H9 (cell line): ENCODE data around the gene UGT2A3. TPM values are rescaled to one million over a fixed set of nuclear protein-coding genes. Genes with fewer than 3 reads are reported as not detected.

ENCODE experiments used
- DNase-seq: peaks from one replicate; pipeline ENCODE4 v3.0.0-alpha.2; 2017
- H2AFZ ChIP-seq: one replicate; pipeline ENCODE4 v1.6.1; 2013; ENCODE audit warnings: mild to moderate bottlenecking, low read length, control low read depth, moderate library complexity
- H2AK5ac ChIP-seq: 2 replicates; pipeline ENCODE4 v1.6.1; 2013; ENCODE audit warnings: low read length, control low read depth, mixed read lengths; ENCODE audit not compliant: insufficient read length
- H2BK120ac ChIP-seq: one replicate; pipeline ENCODE4 v1.6.1; 2013; ENCODE audit warnings: low read depth, mild to moderate bottlenecking, low read length, control low read depth, inconsistent platforms; ENCODE audit not compliant: poor library complexity, severe bottlenecking
- H2BK12ac ChIP-seq: 2 replicates; pipeline ENCODE4 v1.6.1; 2013; ENCODE audit warnings: low read length, control low read depth, mixed read lengths, low read depth; ENCODE audit not compliant: insufficient read length
- H2BK15ac ChIP-seq: 2 replicates; pipeline ENCODE4 v1.6.1; 2013; ENCODE audit warnings: low read depth, low read length, control low read depth
- H2BK20ac ChIP-seq: one replicate; pipeline ENCODE4 v1.6.1; 2013; ENCODE audit warnings: low read depth, mild to moderate bottlenecking, low read length, control low read depth, inconsistent platforms; ENCODE audit not compliant: poor library complexity, severe bottlenecking
- H2BK5ac ChIP-seq: 2 replicates; pipeline ENCODE4 v1.6.1; 2013; ENCODE audit warnings: low read length, control low read depth, mixed read lengths; ENCODE audit not compliant: insufficient read length
- H3K14ac ChIP-seq: 2 replicates; pipeline ENCODE4 v1.6.1; 2013; ENCODE audit warnings: low read length, control low read depth; ENCODE audit not compliant: insufficient read depth
- H3K18ac ChIP-seq: 2 replicates; pipeline ENCODE4 v1.6.1; 2013; ENCODE audit warnings: low read depth, mild to moderate bottlenecking, mixed read lengths, low read length, control low read depth; ENCODE audit not compliant: insufficient read length
- H3K23ac ChIP-seq: 2 replicates; pipeline ENCODE4 v1.6.1; 2013; ENCODE audit warnings: low read length, control low read depth, mixed read lengths, low read depth; ENCODE audit not compliant: insufficient read length
- H3K23me2 ChIP-seq: 2 replicates; pipeline ENCODE4 v1.6.1; 2013; ENCODE audit warnings: low read depth, mild to moderate bottlenecking, mixed read lengths, low read length, control low read depth; ENCODE audit not compliant: insufficient read length, poor library complexity, severe bottlenecking
- H3K27ac ChIP-seq: 2 replicates; pipeline ENCODE4 v1.5.1; 2013; ENCODE audit warnings: low read length, control low read depth, mixed read lengths, low read depth; ENCODE audit not compliant: insufficient read length
- H3K27me3 ChIP-seq: 2 replicates; pipeline ENCODE4 v1.6.1; 2013; ENCODE audit warnings: low read length, control low read depth, inconsistent platforms; ENCODE audit not compliant: insufficient read depth
- H3K4ac ChIP-seq: 2 replicates; pipeline ENCODE4 v1.6.1; 2013; ENCODE audit warnings: low read depth, mild to moderate bottlenecking, control low read depth, inconsistent platforms, low read length, moderate library complexity
- H3K4me1 ChIP-seq: 2 replicates; pipeline ENCODE4 v1.6.1; 2013; ENCODE audit warnings: low read length, control low read depth, inconsistent platforms; ENCODE audit not compliant: insufficient read depth
- H3K4me2 ChIP-seq: 2 replicates; pipeline ENCODE4 v1.6.1; 2013; ENCODE audit warnings: low read length, control low read depth, mixed read lengths; ENCODE audit not compliant: insufficient read length, insufficient read depth
- H3K56ac ChIP-seq: 2 replicates; pipeline ENCODE4 v1.6.1; 2013; ENCODE audit warnings: low read depth, mild to moderate bottlenecking, mixed read lengths, low read length, control low read depth; ENCODE audit not compliant: insufficient read length
- H3K79me1 ChIP-seq: 2 replicates; pipeline ENCODE4 v1.6.1; 2013; ENCODE audit warnings: low read depth, mild to moderate bottlenecking, moderate library complexity, low read length, control low read depth, inconsistent platforms; ENCODE audit not compliant: insufficient read depth, poor library complexity, severe bottlenecking
- H3K79me2 ChIP-seq: 2 replicates; pipeline ENCODE4 v1.6.1; 2013; ENCODE audit warnings: low read length, control low read depth, inconsistent platforms; ENCODE audit not compliant: insufficient read depth
- H3K9ac ChIP-seq: 2 replicates; pipeline ENCODE4 v1.6.1; 2013; ENCODE audit warnings: low read length, control low read depth, mixed read lengths; ENCODE audit not compliant: insufficient read length; ENCODE audit errors: extremely low read depth
- H3K9me3 ChIP-seq: one replicate; pipeline ENCODE4 v1.6.1; 2013; ENCODE audit warnings: low read depth, low read length, inconsistent platforms; ENCODE audit not compliant: control insufficient read depth
- H3T11ph ChIP-seq: one replicate; pipeline ENCODE4 v1.6.1; 2013; ENCODE audit warnings: mild to moderate bottlenecking, low read length, control low read depth, inconsistent platforms
- H4K20me1 ChIP-seq: one replicate; pipeline ENCODE4 v1.6.1; 2013; ENCODE audit not compliant: control insufficient read depth, insufficient read length, insufficient read depth
- H4K5ac ChIP-seq: 2 replicates; pipeline ENCODE4 v1.6.1; 2013; ENCODE audit warnings: low read depth, mild to moderate bottlenecking, mixed read lengths, low read length, control low read depth; ENCODE audit not compliant: insufficient read length
- H4K8ac ChIP-seq: replicated peaks from 2 replicates; pipeline ENCODE4 v1.6.1; 2013; ENCODE audit warnings: low read length, control low read depth, mixed read lengths, low read depth; ENCODE audit not compliant: insufficient read length
- H4K91ac ChIP-seq: 2 replicates; pipeline ENCODE4 v1.6.1; 2013; ENCODE audit warnings: low read depth, mild to moderate bottlenecking, moderate library complexity, mixed read lengths, low read length, control low read depth; ENCODE audit not compliant: insufficient read length
- H3K27ac Mint-ChIP-seq, 3 experiments: 2 replicates in 2 of 3; 3 replicates in 1 of 3; pipeline ENCODE4 v1.8.0; 2020 to 2021; ENCODE audit warnings: mixed read lengths in 3 of 3, mild to moderate bottlenecking in 1 of 3, moderate library complexity in 1 of 3
- H3K27me3 Mint-ChIP-seq: 2 replicates; pipeline ENCODE4 v1.8.0; 2021; ENCODE audit warnings: low read depth, mild to moderate bottlenecking, moderate library complexity, mixed read lengths
- H3K36me3 Mint-ChIP-seq, 3 experiments: 2 replicates in 2 of 3; 3 replicates in 1 of 3; pipeline ENCODE4 v1.8.0; 2020 to 2021; ENCODE audit warnings: low read depth in 3 of 3, mixed read lengths in 3 of 3; ENCODE audit not compliant: insufficient read depth in 1 of 3
- H3K4me1 Mint-ChIP-seq, 2 experiments: 2 replicates each; pipeline ENCODE4 v1.8.0; 2020; ENCODE audit warnings: mixed read lengths in 2 of 2
- H3K4me3 Mint-ChIP-seq, 2 experiments: 2 replicates in 1 of 2; 3 replicates in 1 of 2; pipeline ENCODE4 v1.8.0; 2020 to 2021; ENCODE audit warnings: mild to moderate bottlenecking in 2 of 2, mixed read lengths in 2 of 2, moderate library complexity in 1 of 2
- H3K9me3 Mint-ChIP-seq, 2 experiments: 2 replicates in 1 of 2; 3 replicates in 1 of 2; pipeline ENCODE4 v1.8.0; 2020; ENCODE audit warnings: mild to moderate bottlenecking in 2 of 2, mixed read lengths in 2 of 2, moderate library complexity in 1 of 2
- WGBS: extraction: QIAGEN DNeasy Blood & Tissue Kit; methylation state at CpG from one replicate; pipeline ENCODE4 v1.1.7; 2013; ENCODE audit warnings: missing lambda C conversion rate, low lambda C conversion rate, mixed read lengths; ENCODE audit not compliant: insufficient read length; ENCODE audit errors: extremely low coverage; 5-methylcytosine and 5-hydroxymethylcytosine counted together
- total RNA-seq: library from RNA; stranded (reverse); gene quantifications from 2 replicates; pipeline ENCODE4 v1.2.1, GENCODE V29; 2021
- TF ChIP-seq, protein P1 (sequence below): fragments of 200-600 bp; sonication (generic); conservative IDR thresholded peaks from 3 replicates; pipeline ENCODE4 v1.8.0; 2021; ENCODE audit warnings: antibody characterized with exemption, mild to moderate bottlenecking

Gene UGT2A3
- total RNA-seq, 1 experiment from 2014 or later = not detected

DNA sequence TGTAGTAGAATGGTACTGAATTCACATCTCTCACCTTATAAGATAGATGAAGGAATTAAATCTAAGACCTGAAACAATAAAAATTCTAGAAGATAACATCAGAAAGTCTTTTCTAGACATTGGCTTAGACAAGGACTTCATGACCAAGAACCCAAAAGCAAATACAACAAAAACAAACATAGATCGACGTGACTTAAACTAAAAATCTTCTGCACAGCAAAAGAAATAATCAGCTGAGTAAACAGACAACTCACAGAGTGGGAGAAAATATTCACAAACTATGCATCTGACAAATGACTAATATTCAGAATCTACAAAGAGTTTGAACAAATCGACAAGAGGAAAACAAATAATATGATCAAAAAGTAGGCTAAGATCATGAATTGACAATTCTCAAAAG lies 38.8 kb downstream of the UGT2A3 start:
- H4K8ac ChIP-seq = no peak overlapping the region
- H2BK120ac ChIP-seq = no peak overlapping the region
- no peak overlapping the region for H2AK5ac ChIP-seq
- H3K27me3 Mint-ChIP-seq = no peaks in the 10 kb centered on the region
- no peak overlapping the region for H3K56ac ChIP-seq
- no peak overlapping the region for H3K18ac ChIP-seq
- WGBS = no CpG with 5 or more reads among the region's 3 CpGs
- no peak overlapping the region for H3K23ac ChIP-seq
- H3K9me3 ChIP-seq = no peaks in the 10 kb centered on the region
- no peak overlapping the region for H2BK5ac ChIP-seq
- H2BK15ac ChIP-seq = no peak overlapping the region
- no peak overlapping the region; a peak in 1 of 7 replicates for H3K27ac Mint-ChIP-seq
- no peak overlapping the region for H3K14ac ChIP-seq
- TF ChIP-seq, protein P1, sequence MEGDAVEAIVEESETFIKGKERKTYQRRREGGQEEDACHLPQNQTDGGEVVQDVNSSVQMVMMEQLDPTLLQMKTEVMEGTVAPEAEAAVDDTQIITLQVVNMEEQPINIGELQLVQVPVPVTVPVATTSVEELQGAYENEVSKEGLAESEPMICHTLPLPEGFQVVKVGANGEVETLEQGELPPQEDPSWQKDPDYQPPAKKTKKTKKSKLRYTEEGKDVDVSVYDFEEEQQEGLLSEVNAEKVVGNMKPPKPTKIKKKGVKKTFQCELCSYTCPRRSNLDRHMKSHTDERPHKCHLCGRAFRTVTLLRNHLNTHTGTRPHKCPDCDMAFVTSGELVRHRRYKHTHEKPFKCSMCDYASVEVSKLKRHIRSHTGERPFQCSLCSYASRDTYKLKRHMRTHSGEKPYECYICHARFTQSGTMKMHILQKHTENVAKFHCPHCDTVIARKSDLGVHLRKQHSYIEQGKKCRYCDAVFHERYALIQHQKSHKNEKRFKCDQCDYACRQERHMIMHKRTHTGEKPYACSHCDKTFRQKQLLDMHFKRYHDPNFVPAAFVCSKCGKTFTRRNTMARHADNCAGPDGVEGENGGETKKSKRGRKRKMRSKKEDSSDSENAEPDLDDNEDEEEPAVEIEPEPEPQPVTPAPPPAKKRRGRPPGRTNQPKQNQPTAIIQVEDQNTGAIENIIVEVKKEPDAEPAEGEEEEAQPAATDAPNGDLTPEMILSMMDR = no peak
- no peaks in the 10 kb centered on the region for H4K20me1 ChIP-seq
- H3K4ac ChIP-seq = no peak overlapping the region
- peaks cover 0 to 4% (median 0%) of the 10 kb centered on the region in 3 experiments; a peak in 2 of 7 replicates for H3K36me3 Mint-ChIP-seq
- H3K4me3 Mint-ChIP-seq = no peak overlapping the region
- no peak overlapping the region for H2BK20ac ChIP-seq
- DNase-seq = no peak
- H2BK12ac ChIP-seq = no peak overlapping the region
- no peak overlapping the region for H2AFZ ChIP-seq
- H3K4me2 ChIP-seq = no peak overlapping the region
- H4K5ac ChIP-seq = no peak overlapping the region
- no peak overlapping the region for H3T11ph ChIP-seq
- H3K4me1 Mint-ChIP-seq = peaks cover 15 to 18% of the 10 kb centered on the region in 2 experiments
- H3K9me3 Mint-ChIP-seq = no peaks in the 10 kb centered on the region
- no peaks in the 10 kb centered on the region for H3K27me3 ChIP-seq
- H3K27ac ChIP-seq = no peak overlapping the region
- H3K9ac ChIP-seq = no peak overlapping the region
- no peaks in the 10 kb centered on the region for H3K79me1 ChIP-seq
- H3K23me2 ChIP-seq = no peaks in the 10 kb centered on the region
- H4K91ac ChIP-seq = no peak overlapping the region
- H3K4me1 ChIP-seq = no peaks in the 10 kb centered on the region
- no peaks in the 10 kb centered on the region for H3K79me2 ChIP-seq
